ENCODE measurements around the gene RPL37. TPM values are rescaled to one million over a fixed set of nuclear protein-coding genes. Genes with fewer than 3 reads are reported as not detected.
A peak's percentile ranks its signal among the peaks of the same experiment; 100 is the strongest.
"Not testable (repeated sequence)": the region's sequence is repeated elsewhere in the genome, so short reads cannot be mapped to it uniquely, and the experiment has no call there.

The RPL37 gene
- total and polyA plus RNA-seq, 9 of the 15 experiments (the other 6 are each of a cell fraction or from before 2014, with no cell fraction given), result 2,342 to 7,963 (median 4,091) TPM

GRCh38 chr5:40796487-40796889 is 38.5 kb downstream of the RPL37 start:
- FAIRE-seq (no peak), ATAC-seq (no peak), DNase-seq (ENCODE audit: extremely low read depth in 1 of 4, low spot score in 3 of 4) (no peak)
- Histone ChIP-seq H3K27ac (ENCODE audit: extremely low read depth, low read depth, low read length) (peak overlapping the region; percentile 92; the same call in 2 of the 3 replicates), H4K20me1 (replicated peaks; ENCODE audit: control insufficient read depth, insufficient read depth, low read length) (peaks cover 4% of the 10 kb centered on the region), H3K9ac (ENCODE audit: insufficient read depth in 1 of 2, low read depth in 2 of 2, low read length in 2 of 2) (peak overlapping the region in 1 of 2 experiments; percentile 84; a peak in 3 of 4 replicates), H3K4me1 (replicated peaks in 1 of 2; ENCODE audit: control insufficient read depth in 2 of 2, insufficient read depth in 2 of 2, low read length in 2 of 2) (peaks cover 22 to 37% of the 10 kb centered on the region in 2 experiments; a peak in 4 of 5 replicates), H3K9me3 (replicated peaks; ENCODE audit: control insufficient read depth, insufficient read depth, low read depth, low read length) (no peaks in the 10 kb centered on the region), H3K4me3 (peak overlapping the region; percentile 94), H3K9me1 (ENCODE audit: control insufficient read depth, insufficient read depth, low read length) (no peaks in the 10 kb centered on the region), H3K27me3 (ENCODE audit: control insufficient read depth in 2 of 2, insufficient read depth in 2 of 2, low read length in 2 of 2) (no peaks in the 10 kb centered on the region), H3K4me2 (ENCODE audit: insufficient read depth, low read length) (peak overlapping the region; percentile 93), H3K79me2 (ENCODE audit: control insufficient read depth, insufficient read depth, low read length) (peaks cover 85% of the 10 kb centered on the region), H2AFZ (ENCODE audit: low read depth, low read length) (no peak overlapping the region), H3K36me3 (ENCODE audit: control insufficient read depth, insufficient read depth, low read length) (peaks cover 18% of the 10 kb centered on the region; the same call in 2 of the 3 replicates)
- CTCF ChIA-PET (ENCODE audit: low intra/inter-chr PET ratio), result no interaction called here
- BruUV-seq (replicated peaks), result no TSS peak
- TF ChIP-seq MAFK (IDR thresholded peaks at IDR 0.05; ENCODE audit: low read length) (no peak), CEBPG (CRISPR knock-in tag; IDR thresholded peaks at IDR 0.05) (no peak), CEBPG (tag; conservative IDR thresholded peaks at IDR 0.05 in 1 of 2, IDR thresholded peaks at IDR 0.05 in 1 of 2) (peak; percentile 14 to 75; a peak in 2 of 4 replicates), CEBPB (tag; IDR thresholded peaks at IDR 0.05) (peak; percentile 53; the same call in 1 of the 2 replicates), SRF (CRISPR knock-in tag; IDR thresholded peaks at IDR 0.05) (0 out of 4 replicates have a peak, but pooled peaks of 1 of the 2 experiments have one; percentile 52)
- intact Hi-C loops (cut with micrococcal nuclease) (no loop called here), in situ Hi-C loops (cut with MboI) (no loop called here)
- POLR2A ChIA-PET, result interaction anchor here (0.9 to 1.5 kb wide), 3 partner anchors 10 to 27 kb away, joined by 3 to 7 read pairs (median 3); no protein-coding TSS in a partner anchor
- 29% methylated on average over 3 of the region's 3 CpGs for WGBS (ENCODE audit: insufficient coverage, low coverage, missing lambda C conversion rate)

GRCh38 chr5:40794877-40795276 is 40.1 kb downstream of the RPL37 start:
- TF ChIP-seq BCOR (IDR thresholded peaks at IDR 0.05) (peak; percentile 71), CEBPB (tag; IDR thresholded peaks at IDR 0.05) (0 out of 2 replicates have a peak, but pooled peaks have one; percentile 38), ZNF146 (CRISPR knock-in tag; IDR thresholded peaks at IDR 0.05; ENCODE audit: unreplicated experiment) (peak; percentile 77), NFIC (IDR thresholded peaks at IDR 0.05) (0 out of 2 replicates have a peak, but pooled peaks have one; percentile 4), HDAC1 (IDR thresholded peaks at IDR 0.05) (peak; percentile 18 to 61; a peak in 1 of 4 replicates), KDM1A (IDR thresholded peaks at IDR 0.05) (peak in 1 of 2 experiments; percentile 47; a peak in 1 of 4 replicates)
- H3K27ac ChIP-seq (ENCODE audit: extremely low read depth, low read depth, low read length); H3K27me3 ChIP-seq (ENCODE audit: control insufficient read depth in 2 of 2, insufficient read depth in 2 of 2, low read length in 2 of 2); in situ Hi-C loops (cut with MboI); DNase-seq (ENCODE audit: extremely low read depth in 1 of 4, low spot score in 3 of 4); H3K4me3 ChIP-seq; intact Hi-C loops (cut with micrococcal nuclease); BruUV-seq (replicated peaks); CTCF ChIA-PET (ENCODE audit: low intra/inter-chr PET ratio); ATAC-seq; H3K9me3 ChIP-seq (replicated peaks; ENCODE audit: control insufficient read depth, insufficient read depth, low read depth, low read length); H3K4me2 ChIP-seq (ENCODE audit: insufficient read depth, low read length); H3K9ac ChIP-seq (ENCODE audit: insufficient read depth in 1 of 2, low read depth in 2 of 2, low read length in 2 of 2); H3K9me1 ChIP-seq (ENCODE audit: control insufficient read depth, insufficient read depth, low read length); H2AFZ ChIP-seq (ENCODE audit: low read depth, low read length); FAIRE-seq: not testable (repeated sequence)
- Histone ChIP-seq H3K4me1 (replicated peaks in 1 of 2; ENCODE audit: control insufficient read depth in 2 of 2, insufficient read depth in 2 of 2, low read length in 2 of 2) (peaks cover 18 to 39% of the 10 kb centered on the region in 2 experiments; a peak in 4 of 5 replicates), H3K79me2 (ENCODE audit: control insufficient read depth, insufficient read depth, low read length) (peaks cover 98% of the 10 kb centered on the region), H4K20me1 (replicated peaks; ENCODE audit: control insufficient read depth, insufficient read depth, low read length) (peaks cover 13% of the 10 kb centered on the region), H3K36me3 (ENCODE audit: control insufficient read depth, insufficient read depth, low read length) (peaks cover 28% of the 10 kb centered on the region; the same call in 2 of the 3 replicates)
- 92% methylated on average over 3 of the region's 3 CpGs for WGBS (ENCODE audit: insufficient coverage, low coverage, missing lambda C conversion rate)
- POLR2A ChIA-PET, result interaction anchor here (1.4 kb wide), 1 partner anchor 7 kb away, joined by 4 read pairs; no protein-coding TSS in a partner anchor

GRCh38 chr5:40794340-40794739 is 40.7 kb downstream of the RPL37 start:
- POLR2A ChIA-PET, result interaction anchor here (1.4 kb wide), 1 partner anchor 8 kb away, joined by 4 read pairs; no protein-coding TSS in a partner anchor
- intact Hi-C loops (cut with micrococcal nuclease); H2AFZ ChIP-seq (ENCODE audit: low read depth, low read length); ATAC-seq; DNase-seq (ENCODE audit: extremely low read depth in 1 of 4, low spot score in 3 of 4); H3K9me1 ChIP-seq (ENCODE audit: control insufficient read depth, insufficient read depth, low read length); FAIRE-seq; H3K4me2 ChIP-seq (ENCODE audit: insufficient read depth, low read length); in situ Hi-C loops (cut with MboI); BruUV-seq (replicated peaks); H3K4me3 ChIP-seq; H3K27ac ChIP-seq (ENCODE audit: extremely low read depth, low read depth, low read length); H3K27me3 ChIP-seq (ENCODE audit: control insufficient read depth in 2 of 2, insufficient read depth in 2 of 2, low read length in 2 of 2); H3K9ac ChIP-seq (ENCODE audit: insufficient read depth in 1 of 2, low read depth in 2 of 2, low read length in 2 of 2); CTCF ChIA-PET (ENCODE audit: low intra/inter-chr PET ratio); H3K9me3 ChIP-seq (replicated peaks; ENCODE audit: control insufficient read depth, insufficient read depth, low read depth, low read length): not testable (repeated sequence)
- H3K4me1 ChIP-seq (replicated peaks in 1 of 2; ENCODE audit: control insufficient read depth in 2 of 2, insufficient read depth in 2 of 2, low read length in 2 of 2), result peaks cover 18 to 37% of the 10 kb centered on the region in 2 experiments; a peak in 4 of 5 replicates
- peaks cover 13% of the 10 kb centered on the region for H4K20me1 ChIP-seq (replicated peaks; ENCODE audit: control insufficient read depth, insufficient read depth, low read length)
- H3K36me3 ChIP-seq (ENCODE audit: control insufficient read depth, insufficient read depth, low read length), result peaks cover 29% of the 10 kb centered on the region; the same call in 2 of the 3 replicates
- H3K79me2 ChIP-seq (ENCODE audit: control insufficient read depth, insufficient read depth, low read length), result peaks cover 98% of the 10 kb centered on the region
